Ascending aorta (tissue), 2 donors: ENCODE data around the gene MPG. TPM values are rescaled to one million over a fixed set of nuclear protein-coding genes. Genes with fewer than 3 reads are reported as not detected.

ENCODE experiments used
- DNase-seq, 2 donors: peaks; one replicate each; pipeline ENCODE4 v3.0.0-alpha.2; 2019; ENCODE audit warnings: low spot score in 2 of 2
- H3K27ac ChIP-seq, 2 donors: fragments of 200-600 bp; sonication (generic); one replicate each; pipeline ENCODE4 v1.5.1; 2016 to 2017; ENCODE audit warnings: mild to moderate bottlenecking in 1 of 2
- H3K27me3 ChIP-seq: fragments of 200-600 bp; sonication (generic); one replicate; pipeline ENCODE4 v1.5.1; 2017
- H3K36me3 ChIP-seq, 2 donors: fragments of 200-600 bp; sonication (generic); one replicate each; pipeline ENCODE4 v1.5.1; 2016
- H3K4me1 ChIP-seq, 2 donors: fragments of 200-600 bp; sonication (generic); one replicate each; pipeline ENCODE4 v1.5.1; 2016 to 2017; ENCODE audit warnings: mild to moderate bottlenecking in 1 of 2
- H3K4me3 ChIP-seq, 2 donors: fragments of 200-600 bp; sonication (generic); one replicate each; pipeline ENCODE4 v1.5.1; 2016 to 2017; ENCODE audit warnings: mild to moderate bottlenecking in 1 of 2
- H3K9me3 ChIP-seq, 2 donors: fragments of 200-600 bp; sonication (generic); one replicate each; pipeline ENCODE4 v1.5.1; 2016
- intact Hi-C: fragments of 100-400 bp; cut with DNase I; formaldehyde crosslinking; loops from one replicate; pipeline ENCODE4 v1.15.1; 2023
- total RNA-seq: library from RNA; depleted of rRNA; stranded (reverse); fragments of >200 nt; gene quantifications from one replicate; pipeline ENCODE4 v1.1.0, GENCODE V29; 2016
- TF ChIP-seq, protein P1 (sequence below), 3 experiments: fragments of 200-600 bp in 2 of 3; fragments of 450-650 bp in 1 of 3; sonication (generic) in 2 of 3; IDR thresholded peaks; one replicate each; pipeline ENCODE4 v1.5.1; 2016 to 2019; ENCODE audit warnings: antibody characterized with exemption in 3 of 3, mild to moderate bottlenecking in 1 of 3, moderate library complexity in 1 of 3

Gene MPG
- total RNA-seq, 1 donor from 2014 or later, result 406 TPM

DNA sequence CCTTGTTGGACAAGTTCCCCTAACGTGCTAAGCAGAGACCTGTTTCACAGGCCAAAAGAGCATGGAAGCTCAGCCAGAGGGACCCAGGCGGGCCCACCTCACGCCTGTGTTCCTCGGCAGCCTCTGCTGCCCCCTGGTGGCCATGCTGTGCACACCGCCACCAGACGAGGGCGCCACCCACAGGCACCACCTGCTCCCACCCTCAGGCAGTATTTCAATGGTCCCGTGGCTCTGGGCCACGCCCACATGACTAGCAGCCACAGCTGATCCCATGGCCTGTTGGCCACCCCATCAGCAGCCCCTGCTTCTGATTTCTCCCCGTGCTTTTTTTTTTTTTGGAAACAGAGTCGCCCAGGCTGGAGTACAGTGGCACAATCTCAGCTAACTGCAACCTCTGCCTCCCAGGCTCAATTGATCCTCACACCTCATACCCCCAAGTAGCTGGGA, 18.9 kb downstream of the MPG start:
- Histone ChIP-seq H3K27me3 (no peaks in the 10 kb centered on the region), H3K4me1 (peaks cover 11 to 21% of the 10 kb centered on the region in 2 donors), H3K4me3 (no peak overlapping the region), H3K27ac (no peak overlapping the region), H3K9me3 (no peaks in the 10 kb centered on the region), H3K36me3 (peaks cover 4 to 17% of the 10 kb centered on the region in 2 donors)
- intact Hi-C loops, result loop anchor here (1.0 kb wide), 1 partner anchor 32 kb away; no protein-coding TSS in a partner anchor
- TF ChIP-seq, protein P1, sequence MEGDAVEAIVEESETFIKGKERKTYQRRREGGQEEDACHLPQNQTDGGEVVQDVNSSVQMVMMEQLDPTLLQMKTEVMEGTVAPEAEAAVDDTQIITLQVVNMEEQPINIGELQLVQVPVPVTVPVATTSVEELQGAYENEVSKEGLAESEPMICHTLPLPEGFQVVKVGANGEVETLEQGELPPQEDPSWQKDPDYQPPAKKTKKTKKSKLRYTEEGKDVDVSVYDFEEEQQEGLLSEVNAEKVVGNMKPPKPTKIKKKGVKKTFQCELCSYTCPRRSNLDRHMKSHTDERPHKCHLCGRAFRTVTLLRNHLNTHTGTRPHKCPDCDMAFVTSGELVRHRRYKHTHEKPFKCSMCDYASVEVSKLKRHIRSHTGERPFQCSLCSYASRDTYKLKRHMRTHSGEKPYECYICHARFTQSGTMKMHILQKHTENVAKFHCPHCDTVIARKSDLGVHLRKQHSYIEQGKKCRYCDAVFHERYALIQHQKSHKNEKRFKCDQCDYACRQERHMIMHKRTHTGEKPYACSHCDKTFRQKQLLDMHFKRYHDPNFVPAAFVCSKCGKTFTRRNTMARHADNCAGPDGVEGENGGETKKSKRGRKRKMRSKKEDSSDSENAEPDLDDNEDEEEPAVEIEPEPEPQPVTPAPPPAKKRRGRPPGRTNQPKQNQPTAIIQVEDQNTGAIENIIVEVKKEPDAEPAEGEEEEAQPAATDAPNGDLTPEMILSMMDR (IDR thresholded peaks at IDR 0.05), result peak; percentile 95 to 100 (median 97)
- DNase-seq, result peak; percentile 79 to 95

DNA sequence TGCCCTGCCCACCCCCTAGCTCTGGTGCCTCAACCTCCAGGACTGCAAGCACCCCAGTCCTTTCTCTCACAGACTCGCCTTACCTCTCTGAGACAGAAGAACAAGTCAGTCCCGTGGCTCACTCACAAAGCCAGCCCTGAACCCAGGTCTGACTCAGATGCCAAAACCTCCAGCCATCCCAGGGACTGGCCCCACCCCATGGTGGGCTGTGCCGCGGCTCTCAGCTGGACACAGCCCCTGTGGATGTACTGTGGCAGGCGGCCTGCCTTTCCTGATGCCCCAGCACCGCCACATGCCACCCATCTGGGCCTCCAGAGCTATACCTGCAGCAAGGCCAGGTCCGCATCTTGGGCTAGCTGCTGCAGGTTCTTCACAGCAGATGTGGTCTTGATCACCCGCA, 19.8 kb downstream of the MPG start:
- no peak overlapping the region for H3K4me3 ChIP-seq
- TF ChIP-seq, protein P1 (IDR thresholded peaks at IDR 0.05), result no peak
- no peaks in the 10 kb centered on the region for H3K27me3 ChIP-seq
- DNase-seq, result no peak
- no peak overlapping the region for H3K27ac ChIP-seq
- peaks cover 2 to 13% of the 10 kb centered on the region in 2 donors for H3K36me3 ChIP-seq
- intact Hi-C loops, result loop anchor here (1.0 kb wide), 1 partner anchor 33 kb away; no protein-coding TSS in a partner anchor
- H3K9me3 ChIP-seq, result no peaks in the 10 kb centered on the region
- H3K4me1 ChIP-seq, result peaks cover 11 to 26% of the 10 kb centered on the region in 2 donors

DNA sequence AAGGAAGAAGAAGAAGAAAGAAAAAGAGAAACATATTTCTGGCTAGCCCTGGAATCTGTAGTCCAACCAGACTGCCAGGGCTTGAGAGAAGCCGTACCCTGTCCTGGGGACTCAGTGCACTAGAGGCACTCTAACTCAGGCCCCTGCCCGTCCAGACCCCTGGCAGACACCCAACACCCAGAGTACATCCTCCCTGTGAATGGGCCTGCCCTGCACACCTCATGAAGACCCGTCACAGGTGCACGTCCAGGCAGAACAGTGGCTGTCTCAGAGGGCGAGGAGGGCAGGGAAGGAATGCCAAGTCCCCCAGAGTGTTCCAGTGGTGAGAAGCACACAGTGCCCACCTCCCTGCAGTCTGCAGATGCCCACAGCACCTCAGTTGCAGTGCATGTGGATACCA, 23.0 kb downstream of the MPG start:
- Histone ChIP-seq H3K36me3 (peaks cover 0 to 11% of the 10 kb centered on the region in 2 donors), H3K27ac (peak overlapping the region; percentile 83 to 84)
- TF ChIP-seq, protein P1 (IDR thresholded peaks at IDR 0.05), result no peak

DNA sequence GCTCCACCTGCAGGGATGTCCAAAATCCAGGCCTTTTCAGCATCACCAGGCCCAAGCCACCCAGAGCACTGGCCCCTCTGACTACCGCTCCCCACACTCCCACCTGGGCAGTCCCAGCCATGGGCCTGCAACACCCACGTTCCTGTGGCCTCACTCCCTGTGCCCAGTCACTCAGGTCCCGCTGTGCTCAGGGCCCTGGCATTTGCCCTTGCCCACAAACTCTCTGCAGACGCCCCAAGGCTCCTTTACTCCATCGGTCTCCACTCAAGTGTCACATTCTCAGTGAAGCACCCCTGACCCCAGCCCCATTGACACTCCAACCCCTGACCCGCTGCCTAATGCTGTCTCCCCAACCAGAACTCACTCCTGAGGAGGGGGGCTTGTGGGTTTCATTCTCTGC, 23.6 kb downstream of the MPG start:
- H3K4me1 ChIP-seq, result peaks cover 17 to 36% of the 10 kb centered on the region in 2 donors

More for the DNA sequence above, 23.0 kb downstream of the MPG start:
- DNase-seq, result no peak
- H3K9me3 ChIP-seq, result no peaks in the 10 kb centered on the region
- no peaks in the 10 kb centered on the region for H3K27me3 ChIP-seq
- peaks cover 17 to 36% of the 10 kb centered on the region in 2 donors for H3K4me1 ChIP-seq
- H3K4me3 ChIP-seq, result no peak overlapping the region
- intact Hi-C loops, result no loop called here

DNA sequence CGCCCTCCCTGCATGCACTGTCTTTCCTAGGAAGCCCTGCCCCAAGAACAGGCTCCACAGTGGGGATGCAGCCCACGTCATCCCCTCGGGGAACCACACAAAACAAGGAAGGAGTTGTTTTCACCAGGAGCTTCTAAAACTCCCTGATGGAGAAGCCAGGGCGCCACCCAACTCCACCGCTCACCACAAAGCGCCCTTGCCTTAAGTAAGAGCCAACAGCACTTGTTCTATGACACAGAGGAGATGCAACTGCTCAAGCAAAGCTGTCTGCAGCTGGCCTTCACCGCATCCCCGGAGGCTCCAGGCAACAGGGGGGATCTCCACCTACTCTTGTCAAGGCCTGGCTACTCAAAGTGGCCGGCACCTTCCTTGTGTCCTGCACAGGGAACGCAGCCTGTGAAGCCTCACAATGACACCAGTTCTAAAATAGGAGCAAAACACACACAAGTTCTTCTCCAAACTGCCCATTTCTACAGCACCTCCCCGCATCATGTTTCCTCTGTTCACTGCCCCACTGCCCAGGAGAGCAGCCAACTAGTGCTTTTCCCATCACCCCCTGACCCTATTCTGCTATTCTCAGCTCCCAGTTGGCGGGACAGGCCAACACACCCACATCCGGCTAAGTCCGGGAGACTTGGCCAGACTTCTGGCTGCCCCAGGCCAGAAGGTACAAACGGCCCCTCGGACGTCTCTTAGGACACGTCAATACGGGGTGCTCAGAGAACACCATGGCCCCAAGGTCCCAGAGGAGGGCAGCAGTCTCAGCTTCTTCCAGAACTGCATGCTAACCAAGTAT, 24.2 kb downstream of the MPG start:
- Histone ChIP-seq H3K36me3 (peaks cover 0 to 11% of the 10 kb centered on the region in 2 donors), H3K9me3 (no peaks in the 10 kb centered on the region), H3K4me1 (peaks cover 17 to 35% of the 10 kb centered on the region in 2 donors), H3K4me3 (peak overlapping the region in 1 of 2 donors; percentile 21), H3K27me3 (no peaks in the 10 kb centered on the region), H3K27ac (peak overlapping the region; percentile 83 to 84)
- intact Hi-C loops, result no loop called here
- TF ChIP-seq, protein P1 (IDR thresholded peaks at IDR 0.05), result peak in 2 of 3 experiments; percentile 12 to 14
- DNase-seq, result peak; percentile 61 to 92

More for the DNA sequence above, 23.6 kb downstream of the MPG start:
- intact Hi-C loops, result no loop called here
- Histone ChIP-seq H3K9me3 (no peaks in the 10 kb centered on the region), H3K36me3 (peaks cover 0 to 11% of the 10 kb centered on the region in 2 donors), H3K27me3 (no peaks in the 10 kb centered on the region), H3K27ac (peak overlapping the region; percentile 83 to 84), H3K4me3 (peak overlapping the region in 1 of 2 donors; percentile 21)
- TF ChIP-seq, protein P1 (IDR thresholded peaks at IDR 0.05), result no peak
- no peak for DNase-seq
